ENCODE data around the gene C2.
A peak's percentile ranks its signal among the peaks of the same experiment; 100 is the strongest.
"Not testable (repeated sequence)": the region's sequence is repeated elsewhere in the genome, so short reads cannot be mapped to it uniquely, and the experiment has no call there.

The C2 gene

DNA sequence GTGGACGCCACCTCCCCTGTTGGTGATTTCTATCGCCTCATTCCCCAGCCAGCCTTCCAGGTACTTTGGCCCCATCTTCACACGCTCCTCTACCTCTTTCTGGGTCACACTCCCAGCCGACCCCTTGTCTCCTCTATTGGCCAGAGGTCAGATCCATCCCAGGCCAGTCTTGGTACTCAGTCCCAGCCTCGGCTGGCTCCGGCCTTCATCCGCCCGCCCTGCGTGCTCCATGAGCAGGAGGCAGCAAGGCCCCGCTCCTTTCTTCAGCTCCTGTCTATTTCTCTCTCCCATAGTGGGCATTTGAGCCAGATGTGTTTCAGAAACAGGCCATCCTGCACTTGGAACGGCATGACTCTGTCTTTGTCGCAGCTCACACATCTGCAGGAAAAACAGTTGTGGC lies 34.1 kb downstream of the C2 start:
- DNase-seq, result no peak

DNA sequence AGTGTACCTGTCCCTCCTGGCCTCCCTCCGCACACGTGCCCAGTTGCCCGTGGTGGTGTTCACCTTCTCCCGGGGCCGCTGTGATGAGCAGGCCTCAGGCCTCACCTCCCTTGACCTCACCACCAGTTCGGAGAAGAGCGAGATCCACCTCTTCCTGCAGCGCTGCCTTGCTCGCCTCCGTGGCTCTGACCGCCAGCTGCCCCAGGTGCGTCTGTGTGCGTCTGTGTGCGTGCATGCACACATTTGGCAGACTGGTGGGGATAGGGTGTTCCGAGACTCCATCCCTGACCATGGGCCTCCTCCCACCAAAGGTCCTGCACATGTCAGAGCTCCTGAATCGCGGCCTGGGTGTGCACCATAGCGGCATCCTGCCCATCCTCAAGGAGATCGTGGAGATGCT lies 36.4 kb downstream of the C2 start:
- DNase-seq, result no peak

DNA sequence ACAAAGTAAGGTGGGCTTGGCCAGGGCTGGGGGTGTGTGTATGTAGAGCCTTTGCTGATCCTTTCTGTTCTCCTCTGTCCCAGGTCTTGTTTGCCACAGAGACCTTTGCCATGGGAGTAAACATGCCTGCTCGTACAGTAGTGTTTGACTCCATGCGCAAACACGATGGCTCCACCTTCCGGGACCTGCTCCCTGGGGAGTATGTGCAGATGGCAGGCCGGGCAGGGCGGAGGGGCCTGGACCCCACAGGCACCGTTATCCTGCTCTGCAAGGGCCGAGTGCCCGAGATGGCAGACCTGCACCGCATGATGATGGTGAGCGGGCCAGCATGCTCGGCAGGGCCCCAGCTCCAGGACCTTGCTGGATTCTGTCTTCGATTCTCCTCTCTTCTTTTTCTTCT lies 38.2 kb downstream of the C2 start:
- DNase-seq, result no peak

DNA sequence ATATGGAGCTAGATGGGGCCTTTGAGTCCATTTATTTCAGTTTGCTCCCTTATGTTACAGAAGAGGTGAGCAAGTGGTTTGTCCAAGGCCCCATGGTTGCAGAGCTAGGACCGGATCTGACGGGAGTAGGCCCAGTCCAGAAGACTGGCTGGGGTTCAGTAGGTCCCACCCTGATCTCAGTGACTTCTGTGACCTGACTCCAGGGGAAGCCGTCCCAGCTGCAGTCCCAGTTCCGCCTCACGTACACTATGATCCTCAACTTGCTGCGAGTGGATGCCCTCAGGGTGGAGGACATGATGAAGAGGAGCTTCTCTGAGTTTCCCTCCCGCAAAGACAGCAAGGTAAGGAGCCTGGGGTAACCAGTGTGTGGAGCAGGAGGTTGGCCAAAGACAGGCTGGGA lies 39.0 kb downstream of the C2 start:
- DNase-seq, result no peak

DNA sequence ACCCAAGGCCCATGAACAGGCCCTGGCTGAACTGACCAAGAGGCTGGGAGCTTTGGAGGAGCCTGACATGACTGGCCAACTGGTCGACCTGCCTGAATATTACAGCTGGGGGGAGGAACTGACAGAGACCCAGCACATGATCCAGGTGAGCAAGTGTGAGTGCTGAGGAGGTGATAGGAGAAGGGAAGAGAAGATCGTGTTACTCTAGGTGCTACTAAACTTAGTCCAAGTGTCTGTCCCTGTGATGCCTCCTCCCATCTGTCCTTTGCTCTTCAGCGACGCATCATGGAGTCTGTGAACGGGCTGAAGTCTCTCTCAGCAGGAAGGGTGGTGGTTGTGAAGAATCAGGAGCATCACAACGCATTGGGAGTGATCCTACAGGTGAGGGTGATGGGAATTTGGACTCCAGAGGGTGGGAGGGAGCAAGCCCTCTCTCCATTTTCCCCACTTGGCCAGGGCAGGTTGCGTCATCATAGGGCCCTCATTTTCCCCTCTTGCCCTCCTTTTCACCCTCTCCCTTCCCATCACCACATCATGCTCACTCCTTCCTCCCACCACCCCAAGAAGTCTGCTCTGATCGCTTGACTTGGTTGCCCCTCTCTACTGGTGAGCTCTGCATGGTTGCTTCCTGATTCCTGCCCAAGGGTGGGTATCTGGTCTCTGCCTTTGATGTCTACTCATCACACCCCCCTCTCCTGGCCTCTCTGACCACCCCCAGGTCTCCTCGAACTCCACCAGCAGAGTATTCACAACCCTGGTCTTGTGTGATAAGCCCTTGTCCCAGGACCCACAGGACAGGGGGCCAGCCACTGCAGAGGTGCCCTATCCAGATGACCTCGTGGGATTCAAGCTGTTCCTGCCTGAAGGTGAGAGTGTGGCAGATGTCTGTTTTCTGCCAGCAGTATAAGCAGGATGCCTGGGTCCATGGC lies 39.7 kb downstream of the C2 start:
- no peak for DNase-seq

DNA sequence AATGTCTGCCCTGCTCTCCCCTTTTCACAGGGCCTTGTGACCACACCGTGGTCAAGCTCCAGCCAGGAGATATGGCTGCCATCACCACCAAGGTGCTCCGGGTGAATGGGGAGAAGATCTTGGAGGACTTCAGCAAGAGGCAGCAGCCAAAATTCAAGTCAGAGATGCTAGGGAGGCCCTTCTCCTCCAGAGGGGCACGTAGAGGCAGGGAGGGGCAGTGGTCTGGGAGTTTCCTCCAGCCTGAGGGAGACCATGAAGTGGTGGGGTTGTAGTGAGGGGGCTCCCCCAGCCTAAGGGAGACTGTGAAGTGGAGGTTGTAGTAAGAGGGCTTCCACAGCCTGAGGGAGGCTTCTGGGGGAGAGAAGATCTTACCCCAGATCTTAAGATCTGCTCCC lies 40.4 kb downstream of the C2 start:
- no peak for DNase-seq

DNA sequence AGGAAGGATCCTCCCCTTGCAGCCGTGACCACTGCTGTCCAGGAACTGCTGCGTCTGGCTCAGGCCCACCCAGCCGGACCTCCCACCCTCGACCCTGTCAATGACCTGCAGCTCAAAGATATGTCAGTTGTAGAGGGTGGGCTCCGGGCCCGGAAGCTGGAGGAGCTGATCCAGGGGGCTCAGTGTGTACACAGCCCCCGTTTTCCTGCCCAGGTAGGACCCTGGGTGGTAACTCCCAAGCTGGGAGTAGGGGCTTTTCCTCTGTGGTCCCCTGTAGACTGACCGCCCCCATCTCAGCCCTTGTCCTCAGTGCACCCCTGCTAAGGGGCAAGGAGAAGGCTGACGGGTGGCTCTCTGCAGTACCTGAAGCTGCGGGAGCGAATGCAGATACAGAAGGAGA lies 40.8 kb downstream of the C2 start:
- DNase-seq, result no peak

DNA sequence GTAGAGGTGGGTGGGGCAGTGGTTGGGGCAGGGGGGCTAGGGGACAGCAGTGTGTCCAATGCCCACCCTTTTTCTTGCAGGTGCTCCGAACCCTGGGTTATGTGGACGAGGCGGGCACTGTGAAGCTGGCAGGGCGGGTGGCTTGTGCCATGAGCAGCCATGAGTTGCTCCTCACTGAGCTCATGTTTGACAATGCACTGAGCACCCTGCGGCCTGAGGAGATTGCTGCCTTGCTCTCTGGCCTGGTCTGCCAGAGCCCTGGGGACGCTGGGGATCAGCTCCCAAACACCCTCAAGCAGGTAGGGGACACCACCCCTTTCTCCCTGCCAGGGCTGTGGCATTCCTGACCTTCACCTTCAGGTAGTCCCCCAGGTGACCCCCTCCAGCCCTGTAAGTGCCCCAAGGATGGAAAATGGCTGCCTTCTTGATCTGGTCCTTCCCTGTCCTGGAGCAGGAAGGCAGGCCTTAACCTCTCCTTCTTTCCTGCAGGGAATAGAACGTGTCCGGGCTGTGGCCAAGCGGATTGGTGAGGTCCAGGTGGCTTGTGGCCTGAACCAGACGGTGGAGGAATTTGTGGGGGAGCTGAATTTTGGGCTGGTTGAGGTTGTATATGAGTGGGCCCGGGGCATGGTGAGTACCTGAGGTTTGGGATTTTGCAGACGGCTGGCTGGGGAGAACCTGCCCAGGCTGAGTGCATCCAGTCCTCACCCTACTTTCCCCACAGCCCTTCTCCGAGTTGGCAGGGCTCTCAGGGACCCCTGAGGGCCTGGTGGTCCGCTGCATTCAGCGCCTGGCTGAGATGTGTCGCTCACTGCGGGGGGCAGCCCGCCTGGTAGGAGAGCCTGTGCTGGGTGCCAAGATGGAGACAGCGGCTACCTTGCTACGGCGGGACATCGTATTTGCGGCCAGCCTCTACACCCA lies 41.5 kb downstream of the C2 start:
- no peak for DNase-seq

DNA sequence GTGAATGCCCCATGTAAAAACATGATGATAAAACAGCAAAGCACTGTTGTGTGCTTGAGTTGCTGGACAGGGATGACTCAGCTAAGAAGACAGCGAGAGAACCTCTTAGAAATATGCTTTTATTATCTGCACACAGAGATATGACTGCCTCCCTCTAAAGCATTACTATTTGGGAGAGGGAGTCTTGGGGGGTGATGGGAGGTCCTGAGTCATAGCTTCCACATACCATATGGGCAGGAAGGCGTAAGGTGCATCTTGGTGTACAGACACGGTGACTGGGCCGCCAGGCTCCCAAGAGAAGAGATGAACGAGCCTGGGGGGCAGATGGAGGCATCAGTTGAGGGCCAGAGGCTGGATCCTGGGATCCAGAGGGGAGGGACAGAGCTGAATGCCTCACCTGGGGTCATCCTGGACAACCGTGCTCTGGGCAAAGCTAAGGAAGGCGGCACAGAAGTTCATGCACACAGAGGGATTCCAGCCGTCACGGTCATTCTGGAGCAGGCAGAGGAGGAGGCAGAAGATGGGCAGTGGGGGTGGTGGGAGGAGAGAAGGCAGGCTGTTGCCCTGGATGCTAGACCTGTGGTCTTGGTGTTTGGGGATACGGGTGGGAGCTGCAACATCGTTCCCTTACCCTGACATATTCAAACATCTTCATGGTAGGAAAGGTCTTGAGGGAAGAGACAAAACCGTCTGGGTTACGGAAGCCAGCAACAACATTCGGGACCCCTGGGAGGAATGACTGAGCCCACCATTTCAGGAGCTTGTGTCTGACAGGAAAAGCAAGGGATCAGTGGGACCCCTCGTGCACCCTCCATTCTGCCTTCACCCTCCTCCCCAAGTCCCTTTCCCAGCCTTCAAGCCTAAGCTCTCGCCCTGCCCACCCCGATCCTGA lies 42.4 kb downstream of the C2 start:
- no peak for DNase-seq

DNA sequence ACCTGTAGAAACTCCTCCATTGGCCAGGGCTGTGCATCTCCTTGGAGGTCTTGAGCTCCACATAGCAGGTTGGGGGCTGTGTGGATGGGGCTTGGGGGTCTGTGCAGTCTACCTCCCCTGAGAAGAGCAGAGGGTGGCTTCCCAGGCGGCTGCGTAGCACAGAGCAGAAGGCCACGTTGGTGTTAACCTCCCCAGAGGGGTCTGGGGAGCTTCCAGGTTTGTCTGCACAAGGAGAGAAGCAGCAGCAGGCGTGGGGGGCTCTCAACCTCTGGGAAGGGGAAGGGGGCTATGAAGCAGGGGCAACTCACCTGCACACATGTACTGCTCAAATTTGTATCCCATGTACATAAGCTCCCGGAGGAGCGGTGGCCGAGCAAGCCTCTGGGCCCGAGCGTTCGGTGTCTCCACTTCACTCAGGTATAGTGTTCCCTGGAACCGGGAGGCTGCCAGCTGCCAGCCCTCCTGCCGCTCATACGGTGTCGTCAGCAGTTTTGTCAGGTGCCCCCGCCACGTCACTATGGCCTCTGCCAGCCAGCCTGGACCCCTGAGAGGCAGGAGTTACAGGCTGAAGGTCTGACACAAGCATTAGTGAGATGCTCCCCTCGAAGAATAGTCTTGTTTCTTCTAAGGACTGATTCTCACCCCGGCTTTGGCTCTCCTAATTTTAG lies 43.2 kb downstream of the C2 start:
- no peak for DNase-seq

DNA sequence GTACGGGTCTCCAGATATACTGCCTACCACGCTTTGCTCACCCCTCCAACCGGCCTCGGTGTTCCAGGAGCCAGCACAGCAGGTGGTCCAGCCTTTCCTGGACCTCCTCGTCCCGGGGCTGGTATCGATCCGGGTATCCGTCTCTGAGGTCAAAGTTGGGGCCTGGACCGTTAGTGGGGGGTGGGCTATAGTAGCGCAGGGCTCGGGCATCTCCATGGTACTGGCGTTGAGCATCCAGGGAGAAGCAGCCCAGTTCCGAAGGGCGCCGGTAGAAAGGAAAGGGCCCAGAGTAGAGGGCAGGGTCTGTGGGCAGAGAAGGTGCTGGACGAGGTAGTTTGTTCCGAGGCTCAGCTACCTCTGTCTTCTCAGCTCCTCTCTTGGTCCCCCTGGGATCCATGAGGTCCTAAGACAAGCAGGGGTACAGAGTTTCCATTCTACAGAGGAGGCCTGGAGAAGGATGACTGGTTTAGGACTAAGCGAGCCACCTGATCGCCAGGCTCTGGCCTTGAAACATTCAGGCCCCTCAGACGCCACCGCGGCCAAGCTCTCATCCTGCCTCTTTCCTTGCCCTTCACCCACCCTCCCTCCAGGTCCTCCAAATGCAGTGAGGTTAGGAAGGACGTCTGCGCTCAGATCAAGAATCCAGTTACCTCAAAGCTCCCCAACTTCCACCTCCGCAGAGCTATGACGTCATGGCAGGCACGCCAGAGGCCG lies 43.9 kb downstream of the C2 start:
- no peak for DNase-seq

DNA sequence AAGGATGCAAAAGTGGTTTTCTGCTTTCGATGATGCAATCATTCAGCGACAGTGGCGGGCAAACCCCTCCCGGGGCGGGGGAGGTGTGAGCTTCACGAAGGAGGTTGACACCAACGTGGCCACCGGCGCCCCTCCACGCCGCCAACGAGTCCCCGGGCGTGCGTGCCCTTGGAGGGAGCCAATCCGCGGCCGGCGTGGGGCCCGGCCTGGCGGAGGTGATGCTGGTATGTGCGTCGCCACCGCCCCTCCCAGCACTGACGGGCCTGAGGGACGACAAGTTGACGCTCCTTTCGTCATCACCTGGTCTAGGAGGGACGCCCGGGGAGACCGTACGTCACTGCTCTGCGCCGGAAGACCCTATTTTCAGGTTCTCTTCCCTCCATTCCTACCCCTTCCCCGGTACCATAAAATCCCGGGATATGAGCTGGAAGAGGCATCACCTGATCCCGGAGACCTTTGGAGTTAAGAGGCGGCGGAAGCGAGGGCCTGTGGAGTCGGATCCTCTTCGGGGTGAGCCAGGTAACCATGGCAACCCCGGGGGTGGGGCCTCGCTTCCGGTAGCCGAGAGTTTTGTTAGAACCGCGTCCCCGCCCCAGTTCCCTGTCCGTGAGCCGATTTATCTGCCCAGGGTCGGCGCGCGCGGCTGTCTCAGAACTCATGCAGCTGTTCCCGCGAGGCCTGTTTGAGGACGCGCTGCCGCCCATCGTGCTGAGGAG lies 44.6 kb downstream of the C2 start, which contains the start of gene DXO:
Gene DXO (minus strand): TSS at position 146 of the 716 bp plus-strand sequence. CDS start 463 bp downstream, outside the sequence.
- DNase-seq, result peak; percentile 90

DNA sequence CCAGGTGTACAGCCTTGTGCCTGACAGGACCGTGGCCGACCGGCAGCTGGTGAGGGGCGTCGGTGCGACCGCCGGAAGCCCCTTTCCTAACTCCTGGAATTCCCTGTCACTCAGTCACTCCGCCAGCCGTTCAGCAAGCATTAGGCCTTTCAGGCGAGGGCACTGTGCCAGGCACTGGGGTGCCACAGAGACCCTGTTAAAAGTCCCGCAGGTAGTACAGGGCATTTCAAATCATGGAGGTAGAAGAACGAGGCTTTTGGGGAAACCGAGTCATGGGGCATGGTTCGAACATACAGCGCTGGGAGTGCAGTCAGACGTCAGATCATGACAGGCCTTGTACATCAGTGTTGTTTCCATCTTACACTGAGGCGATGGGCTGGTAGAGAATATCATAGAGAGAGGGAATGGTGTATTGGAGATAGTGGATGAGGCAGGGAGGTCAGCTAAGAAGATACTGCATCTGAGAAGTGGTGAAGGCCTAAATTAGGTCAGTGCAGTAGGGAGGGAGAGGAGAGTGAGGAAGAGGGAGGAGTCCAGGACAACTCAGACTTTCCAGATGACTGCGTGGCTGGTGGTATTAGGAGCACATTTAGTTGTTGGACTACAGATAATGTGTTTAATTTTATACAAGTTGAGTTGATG lies 45.3 kb downstream of the C2 start:
- no peak for DNase-seq

DNA sequence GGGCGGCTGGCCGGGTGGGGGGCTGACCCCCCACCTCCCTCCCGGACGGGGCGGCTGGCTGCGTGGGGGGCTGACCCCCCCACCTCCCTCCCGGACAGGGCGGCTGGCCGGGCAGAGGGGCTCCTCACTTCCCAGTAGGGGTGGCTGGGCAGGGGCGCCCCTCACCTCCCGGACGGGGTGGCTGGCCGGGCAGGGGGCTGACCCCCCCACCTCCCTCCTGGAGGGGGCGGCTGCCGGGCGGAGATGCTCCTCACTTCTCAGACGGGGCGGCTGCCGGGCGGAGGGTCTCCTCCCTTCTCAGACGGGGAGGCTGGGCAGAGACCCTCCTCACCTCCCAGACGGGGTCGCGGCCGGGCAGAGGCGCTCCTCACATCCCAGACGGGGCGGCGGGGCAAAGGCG lies 48.5 kb downstream of the C2 start:
- DNase-seq, result not testable (repeated sequence)

DNA sequence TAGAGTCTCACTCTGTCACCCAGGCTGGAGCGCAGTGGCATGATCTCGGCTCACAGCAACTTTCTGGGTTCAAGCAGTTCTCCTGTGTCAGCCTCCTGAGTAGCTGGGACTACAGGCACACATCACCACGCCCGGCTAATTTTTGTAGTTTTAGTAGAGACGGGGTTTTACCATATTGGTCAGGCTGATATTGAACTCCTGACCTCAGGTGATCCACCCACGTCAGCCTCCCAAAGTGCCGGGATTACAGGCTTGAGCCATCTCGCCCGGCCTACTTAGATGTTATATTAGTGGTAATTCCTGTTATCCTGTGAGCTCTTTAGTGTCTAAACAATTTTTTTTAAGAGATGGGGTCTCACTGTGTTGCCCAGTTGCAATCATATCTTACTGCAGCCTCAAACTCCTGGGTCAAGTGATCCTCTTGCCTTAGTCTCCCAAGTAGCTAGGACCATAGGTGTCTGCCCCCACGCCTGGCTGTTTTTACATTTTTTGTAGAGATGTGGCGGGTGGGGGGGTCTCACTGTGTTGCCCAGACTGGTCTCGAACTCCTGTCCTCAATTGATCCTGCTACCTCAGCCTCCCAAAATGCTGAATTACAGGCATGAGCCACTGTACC lies 50.4 kb downstream of the C2 start:
- no peak for DNase-seq

DNA sequence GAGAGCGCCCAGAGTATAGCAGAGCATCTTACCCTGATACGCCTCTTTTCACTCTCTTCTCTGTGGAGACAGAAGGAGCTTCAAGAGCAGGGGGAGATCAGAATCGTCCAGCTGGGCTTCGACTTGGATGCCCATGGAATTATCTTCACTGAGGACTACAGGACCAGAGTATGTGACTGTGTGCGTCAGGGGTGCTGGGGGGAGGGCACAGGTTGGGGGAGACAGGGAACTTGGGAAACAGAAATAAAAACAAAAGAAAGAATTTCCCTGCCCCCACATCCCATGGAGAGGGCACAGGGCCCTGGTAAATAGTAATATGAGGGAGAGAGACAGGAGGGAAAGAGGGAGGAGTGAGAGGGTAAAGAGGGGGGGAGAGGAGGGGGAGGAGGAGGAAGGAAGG lies 51.3 kb downstream of the C2 start:
- no peak for DNase-seq

DNA sequence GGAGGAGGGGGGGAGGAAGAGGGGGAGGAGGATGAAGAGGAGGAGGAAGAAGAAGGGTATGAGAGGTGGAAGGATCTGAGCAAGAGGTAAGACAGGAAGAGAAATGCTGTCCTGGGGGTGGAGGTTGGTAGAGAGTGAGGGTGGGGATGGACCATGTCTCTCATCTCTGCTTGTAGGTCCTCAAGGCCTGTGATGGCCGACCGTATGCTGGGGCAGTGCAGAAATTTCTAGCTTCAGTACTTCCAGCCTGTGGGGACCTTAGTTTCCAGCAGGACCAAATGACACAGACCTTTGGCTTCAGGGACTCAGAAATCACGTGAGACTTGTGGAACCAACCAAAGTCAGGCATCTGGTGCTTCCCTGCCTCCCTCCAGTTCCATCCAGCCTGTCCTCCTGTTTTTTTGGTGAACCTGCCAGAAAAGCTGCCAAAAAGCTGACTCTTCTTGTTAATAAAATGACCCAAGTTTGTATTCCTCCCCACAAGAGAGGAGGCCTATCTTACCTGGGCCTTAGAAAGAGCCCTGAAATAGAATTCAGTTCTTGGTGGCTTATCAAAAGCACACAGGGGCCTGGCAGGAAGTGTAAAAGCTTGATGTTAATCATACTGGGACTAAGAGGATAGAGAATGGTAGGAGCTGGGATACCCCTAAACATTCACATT lies 51.9 kb downstream of the C2 start:
- DNase-seq, result no peak

DNA sequence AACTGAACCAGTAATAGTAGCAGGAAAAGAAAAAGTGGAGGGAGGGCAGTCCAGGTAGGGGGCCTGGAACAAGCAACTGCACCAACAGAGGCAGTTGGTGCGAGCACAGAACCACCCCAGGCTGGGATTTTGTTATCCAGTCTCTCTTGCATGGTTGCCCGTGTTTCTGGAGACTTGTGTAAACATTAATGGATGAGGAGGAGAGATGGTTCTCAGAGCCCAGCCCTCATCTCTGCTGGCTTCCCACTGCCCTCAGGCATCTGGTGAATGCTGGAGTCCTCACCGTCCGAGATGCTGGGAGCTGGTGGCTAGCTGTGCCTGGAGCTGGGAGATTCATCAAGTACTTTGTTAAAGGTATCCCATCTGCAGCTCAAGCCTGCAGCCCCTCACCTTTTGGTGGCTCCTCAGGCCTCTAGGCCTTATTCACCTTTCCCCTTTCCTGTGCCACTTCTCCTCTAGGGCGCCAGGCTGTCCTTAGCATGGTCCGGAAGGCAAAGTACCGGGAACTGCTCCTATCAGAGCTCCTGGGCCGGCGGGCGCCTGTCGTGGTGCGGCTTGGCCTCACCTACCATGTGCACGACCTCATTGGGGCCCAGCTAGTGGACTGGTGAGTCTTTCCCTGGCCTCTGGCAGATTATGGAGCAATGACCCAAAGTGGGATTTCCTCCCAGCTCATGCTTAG lies 52.8 kb downstream of the C2 start:
- not testable (repeated sequence) for DNase-seq

DNA sequence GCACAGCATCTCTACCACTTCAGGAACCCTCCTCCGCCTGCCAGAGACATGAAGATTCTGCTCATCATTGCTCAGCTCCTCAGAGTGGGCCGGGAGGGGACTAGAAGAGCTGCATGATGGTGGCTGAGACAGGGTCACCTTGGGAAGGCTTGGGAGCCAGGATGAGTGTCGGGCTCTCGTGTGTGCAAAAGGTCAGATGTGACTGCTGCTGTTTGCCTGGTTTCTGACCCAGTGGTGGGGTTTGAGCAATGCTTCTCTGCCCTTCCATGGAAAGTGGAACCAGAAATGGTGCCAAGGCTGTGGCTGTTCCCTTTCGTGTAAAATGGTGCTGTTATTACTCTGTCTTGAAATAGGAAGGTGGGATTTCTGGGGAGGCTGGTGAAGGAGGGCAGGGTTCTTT lies 53.5 kb downstream of the C2 start:
- DNase-seq, result not testable (repeated sequence)
